Left ventricle myocardium inferior (tissue), 1 donor: ENCODE results near the gene CFHR2. TPM values are rescaled to one million over a fixed set of nuclear protein-coding genes. Genes with fewer than 3 reads are reported as not detected.
"Not testable (repeated sequence)": the region's sequence is repeated elsewhere in the genome, so short reads cannot be mapped to it uniquely, and the experiment has no call there.

ENCODE experiments used
- DNase-seq: peaks from one replicate; pipeline ENCODE4 v3.0.0-alpha.2; 2020
- H3K27ac ChIP-seq: fragments of 200-600 bp; replicated peaks from 2 replicates; pipeline ENCODE4 v1.8.0; 2021
- H3K27me3 ChIP-seq: fragments of 200-600 bp; 2 replicates; pipeline ENCODE4 v1.8.0; 2021; ENCODE audit warnings: low read depth
- H3K36me3 ChIP-seq: fragments of 200-600 bp; 2 replicates; pipeline ENCODE4 v1.8.0; 2021
- H3K4me1 ChIP-seq: fragments of 200-600 bp; 2 replicates; pipeline ENCODE4 v1.8.0; 2021
- H3K4me3 ChIP-seq: fragments of 200-600 bp; 2 replicates; pipeline ENCODE4 v1.8.0; 2021; ENCODE audit warnings: mild to moderate bottlenecking, moderate library complexity
- H3K9me3 ChIP-seq: fragments of 200-600 bp; replicated peaks from 2 replicates; pipeline ENCODE4 v1.8.0; 2021
- intact Hi-C: fragments of 100-400 bp; cut with micrococcal nuclease; formaldehyde crosslinking; loops from one replicate; pipeline ENCODE4 v1.11.0; 2022
- total RNA-seq: library from RNA; stranded (reverse); fragmentation: NEBNext Ultra II Directional; extraction: Animal tissue kit (Norgen Biotek cat#: 25700); gene quantifications from one replicate; pipeline ENCODE4 v1.2.1, GENCODE V29; 2021
- TF ChIP-seq, protein P1 (sequence below): fragments of 200-600 bp; IDR thresholded peaks from 2 replicates; pipeline ENCODE4 v1.8.0; 2021; ENCODE audit warnings: antibody characterized with exemption, mild to moderate bottlenecking, borderline replicate concordance
- donor health status: DM: no; HTN: yes; CAD: no; lungs with severe emphysema.

The CFHR2 gene
- total RNA-seq, 1 donor from 2014 or later, result not detected

DNA sequence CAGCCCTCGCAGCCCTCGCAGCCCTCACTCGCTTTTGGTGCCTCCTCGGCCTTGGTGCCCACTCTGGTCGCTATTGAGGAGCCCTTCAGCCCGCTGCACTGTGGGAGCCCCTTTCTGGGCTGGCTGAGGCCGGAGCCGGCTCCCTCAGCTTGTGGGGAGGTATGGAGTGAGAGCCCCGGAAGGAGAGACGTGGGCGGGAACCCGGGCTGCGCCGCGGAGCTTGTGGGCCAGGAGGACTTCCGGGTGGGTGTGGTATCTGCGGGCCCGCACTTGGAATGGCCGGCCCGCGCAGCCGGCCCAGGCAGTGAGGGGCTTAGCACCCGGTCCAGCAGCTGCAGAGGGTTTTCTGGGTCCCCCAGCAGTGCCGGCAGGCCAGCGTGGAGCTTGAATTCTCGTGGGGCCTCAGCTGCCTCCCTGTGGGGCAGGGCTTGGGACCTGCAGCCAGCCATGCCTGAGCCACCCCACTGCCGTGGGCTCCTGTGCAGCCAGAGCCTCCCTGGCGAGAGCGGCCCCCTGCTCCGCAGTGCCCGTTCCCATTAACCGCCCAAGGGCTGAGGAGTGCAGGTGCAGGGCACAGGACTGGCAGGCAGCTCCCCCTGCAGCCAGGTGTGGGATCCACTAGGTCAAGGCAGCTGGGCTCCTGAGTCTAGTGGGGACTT lies 9.9 kb upstream of the CFHR2 start:
- TF ChIP-seq, protein P1, sequence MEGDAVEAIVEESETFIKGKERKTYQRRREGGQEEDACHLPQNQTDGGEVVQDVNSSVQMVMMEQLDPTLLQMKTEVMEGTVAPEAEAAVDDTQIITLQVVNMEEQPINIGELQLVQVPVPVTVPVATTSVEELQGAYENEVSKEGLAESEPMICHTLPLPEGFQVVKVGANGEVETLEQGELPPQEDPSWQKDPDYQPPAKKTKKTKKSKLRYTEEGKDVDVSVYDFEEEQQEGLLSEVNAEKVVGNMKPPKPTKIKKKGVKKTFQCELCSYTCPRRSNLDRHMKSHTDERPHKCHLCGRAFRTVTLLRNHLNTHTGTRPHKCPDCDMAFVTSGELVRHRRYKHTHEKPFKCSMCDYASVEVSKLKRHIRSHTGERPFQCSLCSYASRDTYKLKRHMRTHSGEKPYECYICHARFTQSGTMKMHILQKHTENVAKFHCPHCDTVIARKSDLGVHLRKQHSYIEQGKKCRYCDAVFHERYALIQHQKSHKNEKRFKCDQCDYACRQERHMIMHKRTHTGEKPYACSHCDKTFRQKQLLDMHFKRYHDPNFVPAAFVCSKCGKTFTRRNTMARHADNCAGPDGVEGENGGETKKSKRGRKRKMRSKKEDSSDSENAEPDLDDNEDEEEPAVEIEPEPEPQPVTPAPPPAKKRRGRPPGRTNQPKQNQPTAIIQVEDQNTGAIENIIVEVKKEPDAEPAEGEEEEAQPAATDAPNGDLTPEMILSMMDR, result no peak
- intact Hi-C loops, result no loop called here
- no peaks in the 10 kb centered on the region for H3K9me3 ChIP-seq
- no peak for DNase-seq
- H3K27ac ChIP-seq, result no peak overlapping the region
- no peaks in the 10 kb centered on the region for H3K4me1 ChIP-seq
- H3K36me3 ChIP-seq, result no peaks in the 10 kb centered on the region
- no peaks in the 10 kb centered on the region for H3K27me3 ChIP-seq
- H3K4me3 ChIP-seq, result no peak overlapping the region

DNA sequence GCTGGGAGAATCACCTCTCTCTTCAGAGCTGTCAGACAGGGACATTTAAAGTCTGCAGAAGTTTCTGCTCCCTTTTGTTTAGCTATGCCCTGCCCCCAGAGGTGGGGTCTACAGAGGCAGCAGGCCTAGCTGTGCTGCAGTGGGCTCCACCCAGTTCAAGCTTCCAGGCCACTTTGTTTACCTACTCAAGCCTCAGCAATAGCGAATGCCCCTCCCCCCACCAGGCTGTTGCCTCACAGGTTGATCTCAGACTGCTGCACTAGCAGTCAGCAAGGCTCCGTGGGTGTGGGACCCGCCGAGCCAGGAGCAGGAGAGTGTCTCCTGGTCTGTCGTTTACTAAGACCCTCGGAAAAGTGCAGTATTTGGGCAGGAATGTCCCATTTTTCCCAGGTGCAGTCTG lies 2.1 kb upstream of the CFHR2 start:
- H3K4me1 ChIP-seq, DNase-seq, H3K27ac ChIP-seq, H3K27me3 ChIP-seq, H3K9me3 ChIP-seq, H3K4me3 ChIP-seq, intact Hi-C loops, H3K36me3 ChIP-seq: not testable (repeated sequence)

DNA sequence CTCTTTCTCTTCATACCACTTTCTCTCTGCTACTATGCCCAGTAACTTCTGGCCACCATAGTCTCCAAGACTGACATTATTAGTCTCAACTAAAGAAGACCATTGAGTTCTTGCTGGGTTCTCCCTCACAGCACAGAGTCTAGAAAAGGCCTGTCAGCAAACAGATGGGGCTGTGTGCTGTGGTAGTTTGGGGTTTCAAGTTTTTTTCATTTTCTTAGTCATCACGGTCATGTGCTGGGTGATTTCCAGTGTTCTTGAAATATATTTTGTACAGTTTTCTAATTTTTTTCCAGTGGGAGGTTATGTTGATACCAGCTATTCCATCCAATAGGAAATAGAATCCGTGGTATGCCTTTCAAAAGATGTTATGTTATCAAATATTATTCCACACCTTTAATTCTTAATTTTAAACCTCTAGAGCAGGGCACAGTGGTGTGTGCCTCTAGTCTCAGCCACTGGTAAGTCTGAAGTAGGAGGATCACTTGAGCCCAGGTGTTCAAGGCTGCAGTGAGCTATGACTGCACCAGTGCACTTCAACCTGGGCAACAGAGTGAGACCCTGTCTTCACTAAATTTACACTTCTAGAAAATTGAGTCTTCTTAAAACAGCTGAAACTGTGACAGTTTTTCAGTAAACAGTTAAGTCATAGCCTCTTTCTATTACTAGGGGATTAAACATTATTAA lies 8.3 kb downstream of the CFHR2 start:
- Histone ChIP-seq H3K9me3 (no peaks in the 10 kb centered on the region), H3K27ac (no peak overlapping the region), H3K4me3 (no peak overlapping the region), H3K4me1 (no peaks in the 10 kb centered on the region), H3K36me3 (no peaks in the 10 kb centered on the region), H3K27me3 (no peaks in the 10 kb centered on the region)
- DNase-seq, result no peak
- intact Hi-C loops, result no loop called here
- TF ChIP-seq, protein P1, result no peak

DNA sequence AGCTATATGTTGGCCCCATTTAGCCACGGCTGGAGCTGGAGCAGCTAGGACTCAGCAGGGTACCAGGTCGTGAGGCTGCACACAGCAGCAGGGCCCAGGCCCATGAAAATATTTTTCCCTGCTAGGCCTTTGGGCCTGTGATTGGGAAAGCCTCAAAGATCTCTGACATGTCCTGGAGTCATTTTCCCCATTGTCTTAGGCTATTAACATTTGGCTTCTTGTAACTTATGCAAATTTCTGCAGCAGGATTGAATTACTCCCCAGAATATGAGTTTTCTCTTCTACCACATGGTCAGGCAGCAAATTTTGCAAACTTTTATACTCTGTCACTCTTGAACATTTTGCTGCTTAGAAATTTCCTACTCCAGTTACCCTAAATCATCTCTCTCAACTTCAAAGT lies 11.2 kb downstream of the CFHR2 start:
- Histone ChIP-seq H3K27me3 (no peaks in the 10 kb centered on the region), H3K4me3 (no peak overlapping the region), H3K9me3 (no peaks in the 10 kb centered on the region), H3K36me3 (no peaks in the 10 kb centered on the region), H3K27ac (no peak overlapping the region), H3K4me1 (no peaks in the 10 kb centered on the region)
- intact Hi-C loops, result no loop called here
- TF ChIP-seq, protein P1, result no peak
- no peak for DNase-seq

DNA sequence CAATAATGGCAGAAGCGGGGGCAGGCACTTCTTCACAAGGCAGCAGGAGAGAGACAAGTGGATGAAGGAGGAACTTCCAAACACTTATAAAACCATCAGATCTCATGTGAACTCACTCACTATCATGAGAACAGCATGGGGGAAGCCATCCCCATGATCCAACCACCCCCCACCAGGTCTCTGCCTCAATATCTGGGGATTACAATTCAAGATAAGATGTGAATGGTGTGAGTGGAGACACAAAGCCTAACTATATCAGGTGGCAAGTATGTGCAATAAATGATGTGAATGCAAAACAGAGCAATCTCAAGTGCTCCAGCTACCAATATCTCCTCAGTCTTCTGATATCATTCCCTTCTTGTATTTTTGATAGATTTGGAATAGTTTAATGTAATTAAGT lies 12.4 kb downstream of the CFHR2 start:
- TF ChIP-seq, protein P1, result no peak
- DNase-seq, result no peak
- intact Hi-C loops, result no loop called here
- Histone ChIP-seq H3K4me3 (no peak overlapping the region), H3K9me3 (no peaks in the 10 kb centered on the region), H3K27ac (no peak overlapping the region), H3K36me3 (no peaks in the 10 kb centered on the region), H3K4me1 (no peaks in the 10 kb centered on the region), H3K27me3 (no peaks in the 10 kb centered on the region)

DNA sequence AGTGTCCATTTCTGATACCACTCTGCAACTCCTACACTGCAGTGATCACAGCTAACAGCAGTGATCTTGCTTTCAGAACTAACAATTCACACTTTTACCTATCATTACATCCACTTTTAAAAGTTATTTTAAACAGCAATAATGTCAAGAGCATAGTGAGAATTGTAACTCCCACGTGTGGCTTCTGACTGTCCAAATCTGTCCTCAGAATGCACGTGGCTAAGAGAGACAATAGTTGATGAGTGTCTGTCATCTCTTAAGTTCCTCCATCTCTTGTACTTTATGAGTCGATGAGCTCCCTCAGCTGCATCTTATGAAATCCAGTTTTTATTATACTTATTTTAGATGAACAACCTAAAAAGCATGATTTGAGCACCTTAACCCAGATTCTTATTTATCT lies 17.3 kb downstream of the CFHR2 start:
- H3K27me3 ChIP-seq, result no peaks in the 10 kb centered on the region
- H3K27ac ChIP-seq, result no peak overlapping the region
- DNase-seq, result no peak
- intact Hi-C loops, result no loop called here
- no peak overlapping the region for H3K4me3 ChIP-seq
- H3K9me3 ChIP-seq, result no peaks in the 10 kb centered on the region
- TF ChIP-seq, protein P1, result no peak
- H3K36me3 ChIP-seq, result no peaks in the 10 kb centered on the region
- H3K4me1 ChIP-seq, result no peaks in the 10 kb centered on the region
